Brain pericyte (primary cell): Measurements from ENCODE around the gene TMCC3.
"Not testable (repeated sequence)": the region's sequence is repeated elsewhere in the genome, so short reads cannot be mapped to it uniquely, and the experiment has no call there.

Source experiments
- DNase-seq: peaks from one replicate; pipeline ENCODE4 v3.0.0-alpha.2; 2012; ENCODE audit warnings: low read depth, low spot score

Gene TMCC3

DNA sequence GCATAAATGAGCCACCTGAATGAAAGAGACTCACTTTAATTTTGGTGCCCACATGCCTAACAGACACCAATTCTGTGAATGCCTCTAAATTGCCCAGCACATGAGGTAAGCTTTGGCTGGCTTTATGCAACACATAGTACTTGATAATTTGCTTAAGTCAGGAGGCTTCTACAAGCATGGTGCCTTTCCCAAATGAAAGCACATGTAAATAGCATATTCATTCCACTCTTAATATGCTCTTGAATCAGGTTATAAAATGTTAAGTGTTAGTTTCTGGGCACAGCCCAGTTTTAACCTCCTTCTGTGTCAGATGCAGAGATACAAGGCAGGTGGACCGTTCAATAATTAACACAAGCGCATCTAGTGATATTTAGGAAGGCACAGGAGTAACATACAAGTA lies 15.6 kb downstream of the TMCC3 start:
- no peak for DNase-seq

DNA sequence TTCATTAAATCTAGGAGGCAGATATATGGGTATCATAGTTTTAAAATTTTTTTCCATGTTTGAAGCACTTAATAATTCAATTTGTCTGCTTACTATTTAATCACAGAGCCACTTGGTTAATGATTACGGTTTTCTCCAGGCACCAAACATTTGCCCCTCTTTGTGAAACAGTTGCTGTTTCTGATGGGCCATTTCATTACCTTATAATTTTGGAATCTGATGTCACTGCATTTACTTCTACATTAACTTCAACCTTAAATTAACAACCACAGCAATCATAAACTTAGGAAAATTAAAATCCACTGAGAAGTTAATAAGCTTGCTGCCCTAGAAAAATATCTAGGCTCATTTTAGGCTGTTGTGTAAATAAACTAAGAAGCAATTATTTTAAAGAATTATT lies 17.0 kb downstream of the TMCC3 start:
- DNase-seq, result no peak

DNA sequence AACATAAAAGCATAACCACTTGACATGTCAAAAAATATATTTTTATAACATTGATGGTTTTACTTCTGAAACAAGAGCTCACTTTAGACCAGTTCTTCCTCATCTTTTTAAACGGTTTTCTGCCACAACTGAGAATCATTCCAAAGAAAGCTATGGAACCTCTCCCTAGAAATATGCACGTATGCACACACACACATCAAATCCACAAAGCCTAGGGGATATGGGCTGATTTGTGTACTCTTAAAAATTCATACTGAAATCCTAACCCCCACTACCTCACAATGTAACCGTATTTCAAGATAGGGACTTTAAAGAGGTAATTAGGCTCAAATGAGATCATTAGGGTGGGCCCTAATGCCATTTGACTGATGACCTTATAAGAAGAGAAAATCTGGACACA lies 19.3 kb downstream of the TMCC3 start:
- no peak for DNase-seq

DNA sequence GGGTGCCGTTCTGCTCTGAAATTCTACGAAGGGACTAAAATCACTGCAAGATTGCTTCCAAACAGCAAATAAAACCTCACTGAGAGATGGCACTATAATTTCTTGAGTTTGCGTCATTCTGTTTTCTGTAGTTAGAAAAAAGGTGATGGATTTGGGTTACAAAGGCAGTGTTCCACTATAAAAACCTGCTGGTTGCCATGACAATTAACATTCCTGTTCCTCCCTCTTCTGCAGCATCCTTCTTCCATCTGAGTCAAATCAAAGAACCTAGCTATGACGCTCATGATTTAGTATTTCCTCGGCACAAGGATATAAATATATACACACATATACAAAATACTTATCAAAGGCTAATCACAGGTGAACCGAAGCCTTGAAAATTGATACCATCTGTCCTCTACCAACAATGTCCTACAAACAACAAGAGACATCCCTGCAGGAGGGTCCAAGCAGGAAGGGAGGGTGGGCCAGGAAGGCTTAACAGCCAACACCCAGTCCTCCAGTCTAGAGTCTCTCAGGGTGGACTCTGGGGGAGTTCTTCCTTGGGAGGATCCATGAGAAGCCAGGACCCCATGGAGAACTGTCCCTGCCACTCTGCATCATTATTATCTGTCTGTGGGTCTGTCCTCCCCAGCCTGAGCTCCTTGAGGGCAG lies 21.4 kb downstream of the TMCC3 start:
- no peak for DNase-seq

DNA sequence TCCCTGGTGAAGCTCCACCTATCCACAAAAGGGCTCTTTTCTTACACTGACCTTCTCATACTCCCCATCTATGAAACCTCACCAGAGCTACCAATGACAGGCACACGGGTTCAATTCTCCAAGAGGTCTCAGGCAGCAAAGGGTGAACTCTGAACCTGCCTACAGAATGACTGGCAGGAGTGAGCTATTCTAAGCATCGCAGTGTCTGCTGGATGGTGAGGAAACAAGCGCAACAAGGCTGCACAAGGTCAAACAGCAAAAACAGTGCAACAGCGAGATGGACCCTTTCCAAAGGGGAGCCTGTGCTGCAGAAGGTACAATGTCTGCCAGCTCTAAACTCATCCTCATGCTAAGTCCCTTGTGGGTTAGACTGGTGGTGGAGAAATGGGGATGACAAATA lies 22.0 kb downstream of the TMCC3 start:
- no peak for DNase-seq

DNA sequence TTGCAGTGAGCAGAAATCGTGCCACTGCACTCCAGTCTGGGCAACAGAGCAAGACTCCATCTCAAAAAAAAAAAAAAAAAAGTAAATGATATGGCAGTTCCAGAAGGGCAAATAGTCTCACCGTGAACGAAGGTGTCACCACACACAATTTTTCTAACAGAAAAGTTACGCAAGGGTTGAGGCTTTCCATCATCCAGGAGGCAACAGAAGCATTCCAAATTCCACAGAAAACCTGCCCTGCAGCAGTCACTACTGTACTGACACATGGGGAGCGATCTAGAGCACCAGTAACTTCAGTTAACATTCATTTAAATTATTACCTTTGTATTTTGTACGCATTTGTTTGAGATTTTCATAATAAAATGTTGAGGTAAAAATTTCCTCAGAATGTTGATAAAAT lies 24.8 kb downstream of the TMCC3 start:
- DNase-seq, result no peak

DNA sequence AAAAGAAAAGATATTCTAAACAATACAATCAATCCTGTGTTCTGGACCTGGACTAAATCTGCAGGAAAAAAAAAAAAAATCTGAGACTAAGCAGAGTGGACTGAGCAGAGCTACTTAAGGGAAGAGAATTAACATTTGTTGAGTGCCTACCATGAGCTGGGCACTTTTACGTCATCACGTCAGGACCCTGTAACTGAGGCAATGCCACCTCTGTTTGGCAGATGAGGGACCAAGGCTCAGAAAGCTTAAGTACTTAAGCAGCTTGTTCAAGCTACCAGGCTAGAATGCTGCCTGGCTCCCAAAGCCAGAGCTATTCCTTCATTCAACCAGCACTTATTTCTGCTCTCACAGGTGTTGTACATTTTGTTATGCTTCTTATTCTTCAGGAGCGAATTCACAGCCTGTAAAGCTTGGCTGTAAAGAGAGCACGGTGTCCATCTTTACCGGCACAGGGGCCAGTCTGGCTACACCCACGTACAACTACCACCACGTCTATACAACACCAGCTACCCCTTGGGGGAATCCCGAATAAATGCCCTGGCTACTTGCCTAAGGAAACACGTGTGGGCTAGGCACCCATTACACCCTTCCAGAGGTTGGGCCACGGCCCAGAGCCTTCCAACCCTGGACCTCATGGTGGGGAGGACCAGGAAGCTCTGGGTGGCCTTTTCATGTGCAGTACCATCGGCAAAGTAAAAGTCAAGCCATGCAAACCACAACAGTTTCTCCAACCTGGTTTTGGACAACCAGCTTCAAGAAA lies 27.0 kb downstream of the TMCC3 start:
- no peak for DNase-seq

DNA sequence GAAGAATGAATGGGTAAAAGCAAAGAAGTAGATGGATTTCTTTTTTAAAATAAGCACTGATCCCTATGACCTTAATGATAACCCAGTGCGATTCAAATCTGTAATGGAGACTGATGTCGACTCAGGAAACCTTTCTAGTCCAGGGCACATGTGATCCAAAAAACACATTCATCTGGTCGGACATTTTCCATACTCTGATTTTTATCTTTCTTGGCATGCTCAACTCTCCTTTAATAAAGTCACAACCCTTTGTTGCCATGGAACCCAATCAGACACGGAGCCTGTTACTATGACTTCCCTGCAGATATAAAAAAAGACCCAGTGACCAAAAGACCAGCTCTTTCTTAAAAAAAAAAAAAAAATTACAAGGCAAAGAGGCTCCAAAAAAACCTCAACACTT lies 27.9 kb downstream of the TMCC3 start:
- no peak for DNase-seq

DNA sequence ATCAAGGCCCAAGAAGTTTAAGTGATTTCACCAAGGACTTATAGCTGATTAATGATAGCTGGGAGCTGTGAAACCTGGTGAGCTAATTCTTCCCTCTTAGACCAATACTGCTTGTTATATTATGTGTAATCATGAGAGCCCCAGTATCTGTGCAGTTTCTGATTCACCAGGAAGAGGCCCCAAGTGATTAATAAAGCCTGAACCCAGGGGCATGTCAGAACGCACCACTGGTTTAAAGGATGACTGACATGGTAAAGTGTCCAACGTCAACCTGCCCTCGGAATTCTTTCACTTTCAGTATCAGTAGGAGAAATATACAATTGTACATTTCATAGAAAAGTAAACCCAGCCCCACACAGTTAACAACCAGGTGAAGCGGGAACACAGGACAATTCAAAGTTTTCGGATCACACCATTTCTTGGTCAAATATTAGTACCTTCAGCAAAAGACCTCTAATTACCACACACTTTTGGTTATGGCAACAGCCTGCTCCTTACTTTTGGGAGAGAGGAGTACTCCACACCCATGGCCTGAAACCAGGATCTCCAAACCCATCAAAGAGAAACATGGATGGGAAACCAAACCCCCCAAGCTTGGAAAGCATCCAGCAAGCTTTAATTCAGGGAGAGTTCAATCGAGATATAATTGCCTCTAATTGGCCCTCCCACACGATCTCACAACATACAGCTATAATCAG lies 28.5 kb downstream of the TMCC3 start:
- DNase-seq, result no peak

DNA sequence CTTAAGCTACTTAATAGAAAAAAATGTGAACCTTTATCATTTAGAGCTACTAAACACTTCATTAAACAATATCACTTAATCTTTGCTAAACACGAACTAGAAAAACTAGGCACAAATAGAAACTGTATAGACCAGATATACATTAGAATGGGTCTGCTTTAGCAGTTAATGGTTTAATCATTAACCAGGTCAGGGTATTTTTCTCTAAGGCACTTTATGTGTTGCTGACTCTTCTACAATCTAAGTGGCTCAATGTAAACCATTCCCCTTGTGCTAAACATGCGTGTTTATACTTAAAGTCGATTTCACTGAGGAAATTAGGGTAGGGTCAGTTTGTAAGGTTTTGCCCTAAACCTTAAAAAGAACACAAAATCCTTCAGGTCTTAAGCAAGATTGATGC lies 29.7 kb downstream of the TMCC3 start:
- no peak for DNase-seq

DNA sequence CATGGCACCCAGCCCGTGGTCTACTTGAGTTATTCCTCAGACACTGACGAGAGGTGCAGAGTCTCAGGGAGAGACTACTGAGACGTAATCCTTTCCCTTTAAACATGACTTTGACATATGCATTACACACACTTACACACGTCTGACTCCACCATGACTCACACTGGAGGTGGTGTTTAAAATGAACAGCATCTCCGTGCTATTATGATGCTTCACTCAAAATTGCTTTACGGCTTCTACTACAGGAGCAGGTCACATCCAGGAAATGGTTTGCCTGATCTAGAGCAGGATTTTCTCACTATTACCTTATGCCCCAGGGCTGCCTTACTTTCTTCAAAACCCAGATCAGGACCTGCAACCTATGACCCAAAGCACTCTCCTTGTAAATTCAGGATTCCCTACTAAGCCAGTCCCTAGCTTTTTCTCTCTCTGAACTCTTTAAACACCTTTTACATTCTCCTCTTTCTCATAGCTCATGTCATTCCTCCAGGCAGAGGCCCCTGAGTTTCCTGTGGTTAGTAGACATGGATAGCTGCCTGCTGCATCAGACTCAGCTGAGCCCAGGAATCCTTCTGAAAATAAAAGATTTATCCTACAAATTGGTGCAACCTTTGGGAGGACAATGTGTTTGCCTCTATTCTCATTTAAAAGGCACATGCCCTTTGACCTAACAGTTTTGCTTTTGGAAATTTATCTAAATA lies 31.2 kb downstream of the TMCC3 start:
- DNase-seq, result no peak

DNA sequence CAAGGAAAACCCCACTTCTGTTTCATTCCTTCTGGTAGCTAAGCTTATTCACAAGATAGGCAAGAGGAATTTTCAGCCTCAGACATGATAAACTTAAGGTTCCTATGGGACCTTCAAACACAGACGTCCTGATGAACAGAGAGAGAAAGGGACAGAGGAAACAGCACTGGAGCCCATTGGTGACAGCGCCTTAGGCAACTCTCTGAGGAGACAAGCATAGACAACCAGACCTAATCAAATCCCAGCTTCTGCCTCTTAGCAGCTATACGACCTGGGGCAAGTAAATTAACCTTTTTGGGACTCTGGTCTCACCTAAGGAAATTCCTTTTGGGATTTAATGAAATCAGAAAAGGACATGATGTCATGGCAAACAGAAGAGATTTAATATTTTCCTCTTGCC lies 33.3 kb downstream of the TMCC3 start:
- DNase-seq, result no peak

DNA sequence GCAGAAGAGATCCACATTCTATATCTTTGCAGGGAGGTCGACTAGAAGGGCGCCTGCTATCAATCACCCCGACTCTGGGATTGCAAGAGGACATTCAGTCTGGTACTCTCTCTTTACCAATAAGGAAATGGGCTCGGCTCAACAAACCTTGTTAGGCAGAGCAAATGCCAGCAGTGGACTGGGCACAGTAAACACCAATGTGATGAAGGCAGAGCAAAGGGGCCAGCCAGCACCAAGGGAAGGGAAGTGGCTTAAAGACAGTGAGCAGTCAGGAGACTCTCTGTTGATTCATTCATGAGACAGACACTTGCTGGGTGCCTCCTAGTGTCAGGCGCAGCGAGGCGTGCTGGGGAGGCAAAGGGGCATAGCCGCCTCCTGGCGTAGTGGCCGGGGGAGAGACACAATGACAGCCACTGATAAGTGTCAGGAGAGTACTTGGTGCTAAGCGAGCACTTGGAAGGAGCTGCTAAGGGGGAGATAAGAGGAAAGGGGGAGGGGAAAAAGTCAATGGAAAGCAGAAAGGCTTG lies 34.1 kb downstream of the TMCC3 start:
- no peak for DNase-seq

DNA sequence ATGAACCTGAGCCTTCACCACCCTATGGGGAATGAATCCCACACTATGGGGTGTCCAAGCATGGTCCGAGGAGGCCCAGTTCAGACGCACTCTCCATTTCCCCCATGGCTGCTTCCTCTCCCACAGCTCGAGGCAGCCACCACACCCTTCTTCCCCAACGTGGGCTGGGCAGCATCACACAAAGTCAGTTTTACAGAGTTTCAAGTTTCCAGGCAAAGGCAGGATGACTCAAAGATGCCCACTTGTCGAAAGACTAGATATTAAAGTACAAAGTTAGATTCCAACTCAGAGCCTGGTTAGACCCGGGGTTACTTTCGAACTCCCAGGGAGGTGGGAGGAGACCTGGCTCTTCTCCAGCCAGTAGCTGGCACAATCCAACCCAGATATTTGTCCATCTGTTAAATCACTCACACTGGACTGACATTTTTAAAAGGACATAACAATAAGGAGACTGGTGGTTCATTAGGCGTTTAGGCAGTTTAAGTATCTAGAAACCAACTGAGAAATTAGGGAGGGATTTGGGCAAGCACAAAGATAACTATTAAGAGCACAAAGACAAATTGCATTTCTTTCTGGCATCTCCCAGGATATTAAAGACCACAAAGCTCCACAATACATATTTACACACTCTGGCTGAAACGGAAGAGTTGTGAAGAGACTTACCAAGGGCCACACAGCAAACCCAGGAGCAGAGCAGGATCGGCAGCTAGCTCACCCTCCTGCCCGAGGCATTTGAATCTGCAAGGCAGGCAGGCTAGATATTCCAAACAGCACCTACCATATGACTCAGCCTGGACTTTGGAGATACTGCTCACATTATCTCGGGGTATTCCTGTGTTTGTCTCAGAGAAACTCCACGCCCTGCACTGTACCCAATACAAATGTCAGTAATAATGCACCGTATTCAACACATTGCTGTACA lies 34.8 kb downstream of the TMCC3 start:
- DNase-seq, result no peak

DNA sequence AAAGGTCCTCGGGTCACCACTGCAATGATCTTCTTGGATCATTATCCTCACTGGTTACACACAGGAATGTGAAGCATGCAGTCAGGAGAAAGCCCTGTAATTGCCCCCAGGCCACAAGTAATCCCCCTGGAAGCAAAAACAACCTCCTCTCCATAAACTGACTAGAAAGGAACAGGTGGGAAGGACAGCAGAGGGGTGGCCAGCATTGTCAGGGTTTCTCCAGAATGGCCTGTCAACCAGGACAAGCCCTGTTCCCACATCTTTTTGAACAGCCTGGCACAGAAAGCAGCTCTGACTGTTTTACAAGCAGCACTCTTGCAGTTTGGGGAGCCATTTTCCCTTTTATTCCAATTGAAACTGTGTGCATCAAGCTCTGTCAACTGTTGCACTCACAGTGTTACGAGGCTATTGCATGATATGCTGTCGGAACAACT lies 36.1 kb downstream of the TMCC3 start:
- DNase-seq, result no peak

DNA sequence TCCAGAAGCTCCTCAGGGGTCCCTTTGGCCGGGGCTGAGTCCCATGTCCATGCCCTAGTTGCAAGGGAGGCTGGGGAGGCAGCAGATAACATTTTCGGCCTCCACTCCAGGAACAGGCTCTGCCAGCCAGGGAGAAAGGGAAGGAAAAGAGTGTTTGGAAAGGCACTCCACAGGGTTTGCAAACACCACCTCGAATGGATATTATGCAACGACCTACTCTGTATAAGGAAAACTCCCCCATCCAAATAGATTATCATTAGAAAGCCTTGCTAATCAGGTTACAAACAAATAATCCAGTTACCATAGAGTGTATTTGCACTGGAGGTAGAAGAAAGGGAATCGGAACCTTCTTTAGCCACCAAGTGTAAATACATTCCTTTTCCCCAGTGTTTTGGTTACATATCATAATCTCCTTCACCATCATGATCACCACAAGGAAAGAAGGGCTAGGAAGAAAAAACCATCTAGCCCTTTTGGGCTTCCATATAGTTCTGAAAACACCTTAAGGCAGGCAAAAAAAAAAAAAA lies 40.4 kb downstream of the TMCC3 start:
- no peak for DNase-seq

DNA sequence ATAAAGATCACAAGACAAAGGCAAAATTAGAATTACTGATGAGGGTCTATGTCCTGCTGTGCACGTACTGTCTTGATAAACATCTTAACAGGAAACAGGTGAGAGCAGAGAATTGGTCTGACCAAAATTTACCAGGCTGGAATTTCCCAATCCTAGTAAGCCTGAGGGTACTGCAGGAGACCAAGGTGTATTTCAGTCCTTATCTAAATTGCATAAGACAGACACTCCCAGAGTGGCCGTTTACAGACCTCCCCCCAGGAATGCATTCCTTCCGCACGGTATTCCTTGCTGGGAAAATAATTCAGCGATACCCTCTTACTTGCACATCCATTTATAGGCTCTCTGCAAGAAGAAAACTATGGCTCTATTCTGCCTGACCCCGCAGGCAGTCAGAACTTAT lies 43.5 kb downstream of the TMCC3 start:
- DNase-seq, result not testable (repeated sequence)

DNA sequence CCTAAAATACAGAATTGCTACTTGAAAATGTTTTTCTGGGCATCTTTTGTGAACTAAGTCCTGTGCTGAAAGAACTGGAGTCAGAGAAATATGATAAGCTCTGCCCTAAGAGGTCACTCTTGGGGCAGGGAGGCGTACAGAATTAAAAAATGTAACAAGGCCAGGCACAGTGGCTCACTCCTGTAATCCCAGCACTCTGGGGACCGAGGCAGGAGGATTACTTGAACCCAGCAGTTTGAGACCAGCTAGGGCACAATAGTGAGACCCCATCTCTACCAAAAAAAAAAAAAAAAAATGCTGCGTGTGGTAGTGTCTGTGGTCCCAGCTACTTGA lies 46.0 kb downstream of the TMCC3 start:
- no peak for DNase-seq

DNA sequence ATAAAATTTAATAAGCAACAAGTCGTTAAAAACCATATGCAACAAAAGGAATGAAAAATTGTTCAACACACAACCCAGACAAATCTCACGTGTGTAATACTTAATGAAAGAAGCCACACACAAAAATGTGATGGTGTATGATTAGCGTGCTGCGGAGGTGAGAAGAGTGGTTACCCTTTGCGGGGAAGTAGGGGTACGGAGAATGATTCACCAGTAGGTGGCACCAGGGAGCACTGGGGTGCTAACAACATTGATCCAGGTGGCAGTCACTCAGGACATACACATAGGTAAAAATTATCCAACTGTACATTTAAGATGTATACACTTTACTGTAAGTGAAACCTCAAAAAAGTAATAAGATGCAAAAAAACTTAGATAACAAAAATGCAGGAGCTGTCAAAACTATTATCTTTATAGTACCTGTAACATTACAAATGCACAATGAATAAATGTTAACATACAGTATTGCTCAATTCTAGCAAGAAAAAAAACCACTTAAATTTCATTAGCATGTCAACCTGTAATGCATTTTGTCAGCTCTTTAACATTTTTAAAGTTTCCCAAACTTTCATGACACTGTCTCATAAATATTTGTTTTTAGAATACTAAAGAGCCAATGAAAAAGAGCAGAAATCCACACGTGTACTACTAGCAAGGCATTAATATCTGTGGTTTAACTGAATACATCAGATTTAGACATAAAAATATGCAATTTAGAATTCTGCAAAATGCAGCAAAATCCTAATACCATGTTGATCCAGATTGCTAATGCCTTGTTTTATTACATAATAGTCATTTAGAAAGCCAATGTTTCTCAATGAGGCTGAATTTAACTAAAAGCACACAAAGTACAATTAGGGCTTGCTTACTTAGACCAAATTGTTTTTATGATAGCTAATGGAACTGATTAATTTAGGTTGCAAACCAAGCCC lies 46.7 kb downstream of the TMCC3 start:
- no peak for DNase-seq

DNA sequence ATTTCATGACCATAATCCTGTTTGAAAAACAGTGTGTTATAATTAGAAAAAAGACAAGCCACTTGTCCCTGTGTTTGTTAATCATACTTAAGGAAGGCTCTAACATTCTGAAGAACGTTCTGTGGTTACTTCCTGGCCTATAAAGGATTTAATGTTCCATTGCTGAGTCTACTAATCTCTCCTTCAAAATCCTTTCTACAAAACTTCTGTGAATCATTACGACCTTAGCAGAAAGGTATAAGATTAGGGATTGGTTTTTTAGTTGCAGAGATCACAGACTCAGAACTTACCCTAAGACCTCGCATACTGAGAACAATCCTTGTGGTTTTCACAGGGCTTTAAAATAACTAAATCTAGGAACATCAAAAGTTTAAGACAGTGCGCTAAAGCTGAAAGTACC lies 48.3 kb downstream of the TMCC3 start:
- no peak for DNase-seq
